Measurements from ENCODE around the gene MYLK2. TPM values are rescaled to one million over a fixed set of nuclear protein-coding genes. Genes with fewer than 3 reads are reported as not detected.

The MYLK2 gene
- total RNA-seq, 4 donors from 2014 or later: not detected

GRCh38 chr20:31829731-31830130 is 10.6 kb downstream of the MYLK2 start:
- Histone ChIP-seq H3K27ac (no peak overlapping the region), H3K36me3 (no peaks in the 10 kb centered on the region), H3K27me3 (no peaks in the 10 kb centered on the region), H3K4me1 (no peaks in the 10 kb centered on the region), H3K4me3 (no peak overlapping the region), H3K9me3 (no peaks in the 10 kb centered on the region)
- TF ChIP-seq EP300 (IDR thresholded peaks at IDR 0.05): no peak
- TF ChIP-seq POLR2AphosphoS5 (IDR thresholded peaks at IDR 0.05): no peak
- TF ChIP-seq POLR2A (IDR thresholded peaks at IDR 0.05): no peak
- TF ChIP-seq, protein P1, sequence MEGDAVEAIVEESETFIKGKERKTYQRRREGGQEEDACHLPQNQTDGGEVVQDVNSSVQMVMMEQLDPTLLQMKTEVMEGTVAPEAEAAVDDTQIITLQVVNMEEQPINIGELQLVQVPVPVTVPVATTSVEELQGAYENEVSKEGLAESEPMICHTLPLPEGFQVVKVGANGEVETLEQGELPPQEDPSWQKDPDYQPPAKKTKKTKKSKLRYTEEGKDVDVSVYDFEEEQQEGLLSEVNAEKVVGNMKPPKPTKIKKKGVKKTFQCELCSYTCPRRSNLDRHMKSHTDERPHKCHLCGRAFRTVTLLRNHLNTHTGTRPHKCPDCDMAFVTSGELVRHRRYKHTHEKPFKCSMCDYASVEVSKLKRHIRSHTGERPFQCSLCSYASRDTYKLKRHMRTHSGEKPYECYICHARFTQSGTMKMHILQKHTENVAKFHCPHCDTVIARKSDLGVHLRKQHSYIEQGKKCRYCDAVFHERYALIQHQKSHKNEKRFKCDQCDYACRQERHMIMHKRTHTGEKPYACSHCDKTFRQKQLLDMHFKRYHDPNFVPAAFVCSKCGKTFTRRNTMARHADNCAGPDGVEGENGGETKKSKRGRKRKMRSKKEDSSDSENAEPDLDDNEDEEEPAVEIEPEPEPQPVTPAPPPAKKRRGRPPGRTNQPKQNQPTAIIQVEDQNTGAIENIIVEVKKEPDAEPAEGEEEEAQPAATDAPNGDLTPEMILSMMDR (IDR thresholded peaks at IDR 0.05): no peak
- no peak for DNase-seq (ENCODE audit: low spot score in 2 of 2)
- 88% methylated on average over 6 of the region's 6 CpGs for WGBS

- H3K27ac ChIP-seq: no peak overlapping the region
- 93% methylated on average over 7 of the region's 8 CpGs for WGBS
These were observed 11.3 kb downstream of the MYLK2 start for GRCh38 chr20:31830406-31830981.

GRCh38 chr20:31831211-31831610 is 12.1 kb downstream of the MYLK2 start:
- H3K27me3 ChIP-seq: no peaks in the 10 kb centered on the region
- DNase-seq (ENCODE audit: low spot score in 2 of 2): no peak
- H3K36me3 ChIP-seq: no peaks in the 10 kb centered on the region
- no peaks in the 10 kb centered on the region for H3K9me3 ChIP-seq
- no peak for TF ChIP-seq POLR2AphosphoS5 (IDR thresholded peaks at IDR 0.05)
- TF ChIP-seq POLR2A (IDR thresholded peaks at IDR 0.05): no peak
- peaks cover 9% of the 10 kb centered on the region for H3K4me1 ChIP-seq
- no peak overlapping the region for H3K27ac ChIP-seq
- WGBS: 90% methylated on average over 6 of the region's 6 CpGs
- no peak overlapping the region for H3K4me3 ChIP-seq

More at GRCh38 chr20:31830406-31830981, 11.3 kb downstream of the MYLK2 start:
- Histone ChIP-seq H3K9me3 (no peaks in the 10 kb centered on the region), H3K4me3 (no peak overlapping the region), H3K4me1 (peaks cover 2% of the 10 kb centered on the region), H3K27me3 (no peaks in the 10 kb centered on the region), H3K36me3 (no peaks in the 10 kb centered on the region)
- no peak for DNase-seq (ENCODE audit: low spot score in 2 of 2)
- TF ChIP-seq EP300 (IDR thresholded peaks at IDR 0.05) (no peak), POLR2AphosphoS5 (IDR thresholded peaks at IDR 0.05) (no peak), POLR2A (IDR thresholded peaks at IDR 0.05) (no peak)
- TF ChIP-seq, protein P1 (IDR thresholded peaks at IDR 0.05): no peak

DNA sequence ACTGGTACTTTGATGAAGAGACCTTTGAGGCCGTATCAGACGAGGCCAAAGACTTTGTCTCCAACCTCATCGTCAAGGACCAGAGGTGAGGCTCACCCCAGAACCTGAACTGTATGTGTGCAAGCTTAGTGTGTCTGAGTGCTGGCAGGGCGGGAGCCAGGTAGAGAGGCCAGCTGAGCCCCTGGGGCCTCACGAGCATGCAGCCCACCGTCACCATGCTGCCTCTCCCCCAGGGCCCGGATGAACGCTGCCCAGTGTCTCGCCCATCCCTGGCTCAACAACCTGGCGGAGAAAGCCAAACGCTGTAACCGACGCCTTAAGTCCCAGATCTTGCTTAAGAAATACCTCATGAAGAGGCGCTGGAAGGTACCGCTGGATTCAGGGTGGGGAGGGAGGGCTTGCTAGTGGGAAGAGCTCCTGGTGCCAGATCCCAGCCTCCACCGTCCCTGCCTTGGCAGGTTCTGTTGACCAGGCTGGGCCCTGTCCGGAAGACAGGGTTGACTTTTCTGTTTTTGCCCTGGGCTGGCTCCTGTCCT is 12.7 kb downstream of the MYLK2 start:
- H3K36me3 ChIP-seq: no peaks in the 10 kb centered on the region
- no peak overlapping the region for H3K27ac ChIP-seq
- H3K27me3 ChIP-seq: no peaks in the 10 kb centered on the region
- no peaks in the 10 kb centered on the region for H3K9me3 ChIP-seq
- H3K4me1 ChIP-seq: peaks cover 15% of the 10 kb centered on the region
- DNase-seq (ENCODE audit: low spot score in 2 of 2): no peak
- no peak overlapping the region for H3K4me3 ChIP-seq
- TF ChIP-seq POLR2A (IDR thresholded peaks at IDR 0.05): no peak
- 79% methylated on average over 10 of the region's 17 CpGs for WGBS

- H3K4me1 ChIP-seq: peaks cover 25% of the 10 kb centered on the region
- WGBS: 56% methylated on average over 14 of the region's 14 CpGs
- no peaks in the 10 kb centered on the region for H3K9me3 ChIP-seq
- TF ChIP-seq EP300 (IDR thresholded peaks at IDR 0.05): no peak
- TF ChIP-seq, protein P1 (IDR thresholded peaks at IDR 0.05): peak; percentile 12 to 86
- no peaks in the 10 kb centered on the region for H3K36me3 ChIP-seq
- no peak overlapping the region for H3K27ac ChIP-seq
- DNase-seq (ENCODE audit: low spot score in 2 of 2): no peak
- no peaks in the 10 kb centered on the region for H3K27me3 ChIP-seq
- H3K4me3 ChIP-seq: no peak overlapping the region
These were observed 14.2 kb downstream of the MYLK2 start for GRCh38 chr20:31833130-31833930.

DNA sequence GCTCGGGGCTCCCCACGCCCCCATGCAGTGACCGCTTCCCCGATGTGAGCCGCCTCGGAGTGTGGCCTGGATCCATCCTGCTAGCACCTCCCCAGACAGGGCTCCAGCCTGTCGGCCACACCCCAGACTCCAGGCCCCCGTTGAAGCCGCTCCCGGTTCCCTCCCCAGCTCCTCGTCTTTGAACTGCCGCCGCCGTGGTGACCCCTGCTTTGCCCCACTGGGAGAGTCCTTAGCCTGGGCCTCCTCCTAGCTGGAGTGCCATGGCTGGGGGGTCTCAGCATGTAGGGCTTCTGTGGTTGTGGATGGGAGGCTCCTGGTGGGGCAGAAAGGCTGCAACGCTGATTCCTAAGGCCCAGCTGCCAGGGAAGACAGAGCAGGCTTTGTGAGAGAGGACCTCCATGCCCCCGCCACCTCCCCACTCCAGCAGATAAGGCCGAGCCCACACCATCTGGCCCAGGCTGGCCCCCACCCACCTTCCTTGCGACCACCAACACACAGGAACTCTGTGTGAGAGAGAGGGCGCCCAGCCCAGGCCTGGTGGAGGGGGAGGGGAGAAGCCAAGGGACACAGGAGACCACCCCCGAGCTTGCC is 14.9 kb downstream of the MYLK2 start:
- H3K27me3 ChIP-seq: no peaks in the 10 kb centered on the region
- no peaks in the 10 kb centered on the region for H3K9me3 ChIP-seq
- peaks cover 25% of the 10 kb centered on the region for H3K4me1 ChIP-seq
- H3K27ac ChIP-seq: no peak overlapping the region
- H3K36me3 ChIP-seq: no peaks in the 10 kb centered on the region
- 77% methylated on average over 3 of the region's 20 CpGs for WGBS
- no peak overlapping the region for H3K4me3 ChIP-seq
- DNase-seq (ENCODE audit: low spot score in 2 of 2): no peak
- TF ChIP-seq POLR2AphosphoS5 (IDR thresholded peaks at IDR 0.05) (no peak), POLR2A (IDR thresholded peaks at IDR 0.05) (no peak), EP300 (IDR thresholded peaks at IDR 0.05) (no peak)
- TF ChIP-seq, protein P1 (IDR thresholded peaks at IDR 0.05): no peak
